NB4 (cell line): ENCODE data around the gene ZFAND2B.

Source experiments
- DNase-seq: peaks from one replicate; pipeline ENCODE4 v3.0.0; 2010; ENCODE audit warnings: low read depth
- H3K4me3 ChIP-seq: one replicate; pipeline ENCODE4 v1.5.1; 2011; ENCODE audit warnings: mild to moderate bottlenecking, low read depth, low read length, moderate library complexity
- CTCF ChIP-seq: IDR thresholded peaks from one replicate; pipeline ENCODE4 v1.5.1; 2012; ENCODE audit warnings: low read depth, low read length
- MAX ChIP-seq: IDR thresholded peaks from 2 replicates; pipeline ENCODE4 v1.6.1; 2011; ENCODE audit warnings: low read depth, low read length
- MYC ChIP-seq: IDR thresholded peaks from 2 replicates; pipeline ENCODE4 v1.6.1; 2011; ENCODE audit warnings: low read depth, low read length
- POLR2A ChIP-seq: IDR thresholded peaks from 2 replicates; pipeline ENCODE4 v1.6.1; 2011; ENCODE audit warnings: mild to moderate bottlenecking; ENCODE audit not compliant: insufficient read length; ENCODE audit errors: extremely low read depth

Gene ZFAND2B

GRCh38 chr2:219181531-219181930 lies 25.1 kb upstream of the ZFAND2B start:
- no peak for DNase-seq
- TF ChIP-seq POLR2A (no peak), CTCF (no peak), MYC (no peak), MAX (no peak)
- no peak overlapping the region for H3K4me3 ChIP-seq

GRCh38 chr2:219182331-219183150 lies 24.0 kb upstream of the ZFAND2B start:
- DNase-seq: no peak
- H3K4me3 ChIP-seq: no peak overlapping the region
- TF ChIP-seq MYC: no peak

GRCh38 chr2:219183151-219183772 lies 23.3 kb upstream of the ZFAND2B start:
- no peak for DNase-seq
- TF ChIP-seq CTCF (no peak), POLR2A (no peak), MAX (no peak), MYC (no peak)
- no peak overlapping the region for H3K4me3 ChIP-seq

- DNase-seq: no peak
- H3K4me3 ChIP-seq: no peak overlapping the region
- TF ChIP-seq CTCF: no peak
- no peak for TF ChIP-seq MAX
- no peak for TF ChIP-seq MYC
- TF ChIP-seq POLR2A: no peak
Observed at GRCh38 chr2:219184121-219184520, 22.5 kb upstream of the ZFAND2B start.

- no peak for DNase-seq
- TF ChIP-seq MYC (no peak), MAX (no peak), POLR2A (no peak), CTCF (no peak)
- H3K4me3 ChIP-seq: no peak overlapping the region
Observed at GRCh38 chr2:219186754-219187456, 19.7 kb upstream of the ZFAND2B start.

GRCh38 chr2:219197388-219197787 lies 9.2 kb upstream of the ZFAND2B start:
- no peak overlapping the region for H3K4me3 ChIP-seq
- TF ChIP-seq CTCF (no peak), MYC (no peak), MAX (no peak), POLR2A (no peak)
- no peak for DNase-seq
